ENCODE results near the gene CA6.
A peak's percentile ranks its signal among the peaks of the same experiment; 100 is the strongest.
"Not testable (repeated sequence)": the region's sequence is repeated elsewhere in the genome, so short reads cannot be mapped to it uniquely, and the experiment has no call there.

CA6 gene

GRCh38 chr1:9004700-9005394 lies 59.2 kb downstream of the CA6 start:
- DNase-seq (ENCODE audit: low spot score), result peak; percentile 75

- no peak for DNase-seq (ENCODE audit: low spot score)
These were observed 59.7 kb downstream of the CA6 start for GRCh38 chr1:9005395-9005708.

- DNase-seq (ENCODE audit: low spot score), result no peak
These were observed 61.4 kb downstream of the CA6 start for GRCh38 chr1:9006956-9007615.

- DNase-seq (ENCODE audit: low spot score), result no peak
These were observed 62.6 kb downstream of the CA6 start for GRCh38 chr1:9008236-9008635.

- no peak for DNase-seq (ENCODE audit: low spot score)
These were observed 64.0 kb downstream of the CA6 start for GRCh38 chr1:9009438-9010370.

GRCh38 chr1:9010781-9011323 lies 65.2 kb downstream of the CA6 start:
- no peak for DNase-seq (ENCODE audit: low spot score)

- no peak for DNase-seq (ENCODE audit: low spot score)
These were observed 68.2 kb downstream of the CA6 start for GRCh38 chr1:9013819-9014218.

- no peak for DNase-seq (ENCODE audit: low spot score)
These were observed 69.1 kb downstream of the CA6 start for GRCh38 chr1:9014475-9015375.

- DNase-seq (ENCODE audit: low spot score), result no peak
These were observed 70.8 kb downstream of the CA6 start for GRCh38 chr1:9016455-9016854.

GRCh38 chr1:9018333-9018732 lies 72.7 kb downstream of the CA6 start:
- no peak for DNase-seq (ENCODE audit: low spot score)

GRCh38 chr1:9019896-9020295 lies 74.2 kb downstream of the CA6 start:
- no peak for DNase-seq (ENCODE audit: low spot score)

- no peak for DNase-seq (ENCODE audit: low spot score)
These were observed 74.6 kb downstream of the CA6 start for GRCh38 chr1:9020305-9020704.

GRCh38 chr1:9022026-9022738 lies 76.5 kb downstream of the CA6 start:
- DNase-seq (ENCODE audit: low spot score), result not testable (repeated sequence)

GRCh38 chr1:9022773-9023172 lies 77.1 kb downstream of the CA6 start:
- no peak for DNase-seq (ENCODE audit: low spot score)
